Neural crest cell (in vitro differentiated cells): ENCODE measurements around the gene HMGCS2. TPM values are rescaled to one million over a fixed set of nuclear protein-coding genes. Genes with fewer than 3 reads are reported as not detected.

Source experiments
- DNase-seq: peaks from one replicate; pipeline ENCODE4 v3.0.0; 2021; ENCODE audit warnings: low read depth, mixed read lengths, low spot score
- H3K27ac Mint-ChIP-seq: one replicate; pipeline ENCODE4 v1.8.0; 2021; ENCODE audit warnings: mild to moderate bottlenecking, mixed read lengths; ENCODE audit not compliant: unreplicated experiment
- H3K27me3 Mint-ChIP-seq: 2 replicates; pipeline ENCODE4 v1.8.0; 2021; ENCODE audit warnings: low read depth, mild to moderate bottlenecking, mixed read lengths
- H3K36me3 Mint-ChIP-seq: 2 replicates; pipeline ENCODE4 v1.8.0; 2021; ENCODE audit warnings: low read depth, mild to moderate bottlenecking, mixed read lengths
- H3K4me1 Mint-ChIP-seq: 2 replicates; pipeline ENCODE4 v1.8.0; 2021; ENCODE audit warnings: mixed read lengths
- H3K4me3 Mint-ChIP-seq: one replicate; pipeline ENCODE4 v1.8.0; 2021; ENCODE audit warnings: mild to moderate bottlenecking, mixed read lengths
- H3K9me3 Mint-ChIP-seq: 2 replicates; pipeline ENCODE4 v1.8.0; 2021; ENCODE audit warnings: mixed read lengths
- total RNA-seq: library from RNA; stranded (reverse); gene quantifications from 2 replicates; pipeline ENCODE4 v1.2.1, GENCODE V29; 2021
- TF ChIP-seq, protein P1 (sequence below): fragments of 200-600 bp; sonication (generic); conservative IDR thresholded peaks from 2 replicates; pipeline ENCODE4 v1.5.0; 2021; ENCODE audit warnings: antibody characterized with exemption, mild to moderate bottlenecking

Gene HMGCS2
- total RNA-seq, 1 donor from 2014 or later, result not detected

DNA sequence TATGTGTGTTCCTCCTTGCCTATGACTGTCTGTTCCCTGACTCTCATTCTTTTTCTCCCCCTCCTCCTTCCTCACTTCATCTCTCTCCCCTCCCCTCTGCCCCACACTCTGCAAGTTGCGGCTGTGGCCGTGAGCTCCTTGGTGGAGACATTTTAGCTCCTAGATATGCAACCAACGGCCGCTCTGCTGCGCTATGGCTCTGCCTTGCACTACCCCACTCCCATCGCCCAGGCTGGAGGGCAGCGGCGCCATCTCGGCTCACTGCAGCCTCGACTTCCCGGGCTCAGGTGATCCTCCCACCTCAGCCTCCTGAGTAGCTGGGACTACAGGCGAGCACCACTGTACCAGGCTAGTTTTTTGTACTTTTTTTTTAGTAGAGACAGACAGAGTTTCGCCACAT is 37.0 kb upstream of the HMGCS2 start:
- Mint-ChIP-seq H3K27me3 (peaks cover 36% of the 10 kb centered on the region), H3K4me1 (no peaks in the 10 kb centered on the region), H3K36me3 (no peaks in the 10 kb centered on the region), H3K4me3 (no peak overlapping the region), H3K9me3 (no peaks in the 10 kb centered on the region), H3K27ac (no peak overlapping the region)
- TF ChIP-seq, protein P1, sequence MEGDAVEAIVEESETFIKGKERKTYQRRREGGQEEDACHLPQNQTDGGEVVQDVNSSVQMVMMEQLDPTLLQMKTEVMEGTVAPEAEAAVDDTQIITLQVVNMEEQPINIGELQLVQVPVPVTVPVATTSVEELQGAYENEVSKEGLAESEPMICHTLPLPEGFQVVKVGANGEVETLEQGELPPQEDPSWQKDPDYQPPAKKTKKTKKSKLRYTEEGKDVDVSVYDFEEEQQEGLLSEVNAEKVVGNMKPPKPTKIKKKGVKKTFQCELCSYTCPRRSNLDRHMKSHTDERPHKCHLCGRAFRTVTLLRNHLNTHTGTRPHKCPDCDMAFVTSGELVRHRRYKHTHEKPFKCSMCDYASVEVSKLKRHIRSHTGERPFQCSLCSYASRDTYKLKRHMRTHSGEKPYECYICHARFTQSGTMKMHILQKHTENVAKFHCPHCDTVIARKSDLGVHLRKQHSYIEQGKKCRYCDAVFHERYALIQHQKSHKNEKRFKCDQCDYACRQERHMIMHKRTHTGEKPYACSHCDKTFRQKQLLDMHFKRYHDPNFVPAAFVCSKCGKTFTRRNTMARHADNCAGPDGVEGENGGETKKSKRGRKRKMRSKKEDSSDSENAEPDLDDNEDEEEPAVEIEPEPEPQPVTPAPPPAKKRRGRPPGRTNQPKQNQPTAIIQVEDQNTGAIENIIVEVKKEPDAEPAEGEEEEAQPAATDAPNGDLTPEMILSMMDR, result no peak
- no peak for DNase-seq

DNA sequence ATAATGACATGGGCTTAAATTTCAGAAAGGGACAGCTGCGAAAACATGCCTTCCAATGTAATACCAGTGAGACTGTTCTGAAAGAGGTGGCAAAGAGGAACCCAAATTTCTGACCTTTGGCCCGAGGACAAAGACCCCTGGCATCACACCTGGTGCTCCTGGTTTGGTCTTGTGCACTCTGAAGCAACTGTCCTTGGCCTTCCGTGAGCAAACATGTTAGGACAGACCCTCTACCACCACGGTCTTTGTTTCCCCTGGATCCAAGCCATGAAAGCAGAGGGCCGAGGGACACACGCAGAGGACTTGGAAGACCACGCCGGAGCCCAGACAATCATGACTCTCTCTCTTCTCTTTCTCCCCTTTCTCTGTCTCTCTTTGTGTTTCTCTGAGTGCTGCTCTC is 36.5 kb upstream of the HMGCS2 start:
- Mint-ChIP-seq H3K27me3 (peaks cover 36% of the 10 kb centered on the region), H3K27ac (no peak overlapping the region), H3K9me3 (no peaks in the 10 kb centered on the region), H3K4me1 (no peaks in the 10 kb centered on the region), H3K4me3 (no peak overlapping the region), H3K36me3 (no peaks in the 10 kb centered on the region)
- TF ChIP-seq, protein P1, result no peak
- DNase-seq, result no peak

DNA sequence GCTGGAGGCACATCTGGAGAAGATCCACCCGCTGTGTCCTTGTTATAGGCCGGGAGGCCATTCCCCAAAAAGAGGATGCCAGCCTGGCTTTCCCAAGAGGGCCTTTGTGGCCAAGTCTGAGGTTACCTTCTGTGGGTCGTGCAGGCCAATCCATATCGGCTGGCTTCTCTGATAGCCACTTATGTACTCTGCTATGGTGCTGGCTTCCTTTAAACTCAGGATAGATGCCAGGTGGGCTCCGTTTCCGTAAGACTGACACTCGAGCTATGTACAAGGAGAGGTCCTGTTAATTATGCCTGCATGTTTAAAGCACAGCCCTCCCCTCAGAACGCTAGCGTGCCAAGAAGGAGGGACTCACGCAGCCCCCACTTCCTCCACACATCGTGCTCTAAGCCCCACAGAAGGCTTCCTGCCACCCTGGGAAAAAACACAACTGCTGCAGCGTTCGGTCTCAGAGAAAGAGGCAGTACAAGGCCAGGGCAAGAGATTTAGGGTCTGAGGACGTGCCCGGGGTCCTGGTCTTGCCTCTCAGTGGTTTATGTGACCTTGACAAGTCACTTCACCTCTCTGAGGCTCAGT is 31.0 kb upstream of the HMGCS2 start:
- TF ChIP-seq, protein P1, result no peak
- Mint-ChIP-seq H3K4me3 (no peak overlapping the region), H3K4me1 (peaks cover 4% of the 10 kb centered on the region), H3K36me3 (no peaks in the 10 kb centered on the region), H3K9me3 (no peaks in the 10 kb centered on the region), H3K27ac (no peak overlapping the region), H3K27me3 (peaks cover 2% of the 10 kb centered on the region)
- DNase-seq, result no peak

DNA sequence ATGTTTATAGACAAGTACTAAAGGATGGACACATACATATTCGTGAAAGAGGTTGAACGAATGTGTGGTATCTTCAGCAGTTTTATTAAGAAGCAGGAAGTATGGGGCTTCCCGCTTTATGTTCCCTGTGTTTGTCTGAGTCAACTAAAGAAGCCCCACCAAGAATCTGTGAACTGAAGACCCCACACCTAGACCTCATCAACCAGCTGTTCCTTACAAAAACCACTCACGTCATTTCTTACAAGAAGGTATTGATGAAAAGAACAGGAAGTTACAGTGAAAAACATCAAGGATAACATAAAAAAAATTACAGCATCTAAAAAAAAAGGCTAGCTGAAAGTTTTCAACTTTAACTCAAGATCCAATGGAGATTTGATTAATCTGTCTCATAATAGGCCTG is 30.3 kb upstream of the HMGCS2 start:
- DNase-seq, result no peak
- peaks cover 4% of the 10 kb centered on the region for H3K4me1 Mint-ChIP-seq
- no peaks in the 10 kb centered on the region for H3K36me3 Mint-ChIP-seq
- peaks cover 2% of the 10 kb centered on the region for H3K27me3 Mint-ChIP-seq
- TF ChIP-seq, protein P1, result no peak
- H3K27ac Mint-ChIP-seq, result no peak overlapping the region
- no peak overlapping the region for H3K4me3 Mint-ChIP-seq
- no peaks in the 10 kb centered on the region for H3K9me3 Mint-ChIP-seq

DNA sequence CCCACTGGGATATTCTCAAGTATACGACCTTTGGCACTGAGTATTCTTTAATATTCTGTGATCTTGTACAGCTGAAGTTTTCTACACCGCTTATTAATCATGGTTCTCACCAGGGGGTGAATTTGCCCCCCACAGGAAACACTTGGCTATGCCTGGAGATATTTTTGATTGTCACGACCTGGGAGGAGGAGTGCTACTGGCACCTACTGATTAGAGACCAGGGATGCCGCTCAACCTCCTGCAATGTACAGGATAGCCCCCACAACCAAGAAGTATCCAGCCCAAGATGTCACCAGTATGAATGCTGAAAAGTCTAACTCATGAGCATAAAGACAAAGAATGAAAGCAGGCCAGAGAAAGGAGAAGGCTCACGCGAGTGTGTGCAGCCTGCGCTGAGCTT is 28.9 kb upstream of the HMGCS2 start:
- DNase-seq, result no peak
- no peak overlapping the region for H3K4me3 Mint-ChIP-seq
- H3K36me3 Mint-ChIP-seq, result no peaks in the 10 kb centered on the region
- TF ChIP-seq, protein P1, result no peak
- no peaks in the 10 kb centered on the region for H3K27me3 Mint-ChIP-seq
- peaks cover 4% of the 10 kb centered on the region for H3K4me1 Mint-ChIP-seq
- no peaks in the 10 kb centered on the region for H3K9me3 Mint-ChIP-seq
- H3K27ac Mint-ChIP-seq, result no peak overlapping the region

DNA sequence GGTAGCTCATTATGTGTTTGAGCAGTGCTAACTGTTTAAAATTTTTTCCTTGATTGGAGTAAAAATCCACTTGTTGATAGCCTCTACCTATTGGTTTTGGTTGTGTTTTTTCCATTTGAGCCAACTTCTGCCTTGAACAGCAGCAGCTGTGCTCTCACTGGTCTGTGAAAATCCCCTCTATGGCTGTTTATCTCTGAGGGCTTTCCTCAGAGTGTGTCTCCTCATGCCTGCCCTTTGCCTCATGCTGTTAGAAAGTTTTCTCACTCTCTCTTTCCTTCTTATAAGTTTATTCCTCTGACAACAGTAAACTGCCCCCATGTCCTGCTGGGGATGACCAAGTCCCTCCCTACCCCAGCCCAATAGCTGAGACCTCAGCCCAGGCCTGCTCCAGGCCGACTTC is 28.5 kb upstream of the HMGCS2 start:
- no peaks in the 10 kb centered on the region for H3K36me3 Mint-ChIP-seq
- no peaks in the 10 kb centered on the region for H3K9me3 Mint-ChIP-seq
- no peak overlapping the region for H3K4me3 Mint-ChIP-seq
- H3K4me1 Mint-ChIP-seq, result peaks cover 4% of the 10 kb centered on the region
- H3K27ac Mint-ChIP-seq, result no peak overlapping the region
- DNase-seq, result no peak
- no peaks in the 10 kb centered on the region for H3K27me3 Mint-ChIP-seq
- TF ChIP-seq, protein P1, result no peak
